PC-9 (cell line): ENCODE results near the gene HMGCR. TPM values are rescaled to one million over a fixed set of nuclear protein-coding genes. Genes with fewer than 3 reads are reported as not detected.

Experiments used
- BruUV-seq: library from RNA; stranded (reverse); fragments of 400-500 nt; replicated peaks from 2 replicates; lab custom pipeline; 2021; lab: Mats Ljungman, UMichigan
- CTCF ChIA-PET: fragments of 300-600 bp; sonication (Branson Sonifier 250); formaldehyde crosslinking; loops from one replicate; lab custom pipeline; 2022; ENCODE audit warnings: antibody characterized with exemption; lab: Charles Lee
- POLR2A ChIA-PET: fragments of 300-600 bp; sonication (Branson Sonifier 250); formaldehyde crosslinking; loops from one replicate; lab custom pipeline; 2022; ENCODE audit warnings: antibody characterized with exemption; ENCODE audit not compliant: unreplicated experiment; lab: Charles Lee
- DNase-seq, 2 experiments: peaks; one replicate each; pipeline versions ENCODE4 v3.0.0 to v3.0.0-alpha.2; 2015 to 2022; ENCODE audit warnings: mixed read lengths in 1 of 2
- H2AFZ ChIP-seq: fragments of 200-600 bp; sonication (generic); 2 replicates; pipeline ENCODE4 v1.8.1; 2017; ENCODE audit warnings: antibody characterized with exemption
- H3F3A ChIP-seq: fragments of 200-600 bp; sonication (generic); 2 replicates; pipeline ENCODE4 v1.8.1; 2017; ENCODE audit warnings: antibody characterized with exemption, mild to moderate bottlenecking, low read depth; ENCODE audit not compliant: insufficient read depth
- H3K27ac ChIP-seq: fragments of 200-600 bp; sonication (generic); 2 replicates; pipeline ENCODE4 v1.6.1; 2016; ENCODE audit warnings: mixed run types
- H3K27me3 ChIP-seq: fragments of 200-600 bp; sonication (generic); 2 replicates; pipeline ENCODE4 v1.6.1; 2016; ENCODE audit warnings: low read depth, mixed run types; ENCODE audit not compliant: insufficient read depth
- H3K36me3 ChIP-seq: fragments of 200-600 bp; sonication (generic); 2 replicates; pipeline ENCODE4 v1.6.1; 2016; ENCODE audit warnings: low read depth, mixed run types
- H3K4me1 ChIP-seq: fragments of 200-600 bp; sonication (generic); replicated peaks from 2 replicates; pipeline ENCODE4 v1.6.1; 2016; ENCODE audit warnings: mixed run types; ENCODE audit not compliant: insufficient read depth
- H3K4me2 ChIP-seq: fragments of 200-600 bp; sonication (generic); 2 replicates; pipeline ENCODE4 v1.6.1; 2017; ENCODE audit warnings: mixed run types
- H3K4me3 ChIP-seq: fragments of 200-600 bp; sonication (generic); 2 replicates; pipeline ENCODE4 v1.6.1; 2016; ENCODE audit warnings: mixed run types
- H3K79me2 ChIP-seq: fragments of 200-600 bp; sonication (generic); 2 replicates; pipeline ENCODE4 v1.6.1; 2017; ENCODE audit warnings: low read depth, mixed run types
- H3K9me2 ChIP-seq: fragments of 200-600 bp; sonication (generic); 2 replicates; pipeline ENCODE4 v1.8.1; 2017; ENCODE audit warnings: mild to moderate bottlenecking; ENCODE audit not compliant: insufficient read depth
- H3K9me3 ChIP-seq: fragments of 200-600 bp; sonication (generic); 2 replicates; pipeline ENCODE4 v1.8.1; 2016; ENCODE audit warnings: low read depth; ENCODE audit not compliant: insufficient read depth
- H4K20me1 ChIP-seq: fragments of 200-600 bp; sonication (generic); 2 replicates; pipeline ENCODE4 v1.8.1; 2017; ENCODE audit not compliant: insufficient read depth
- EZH2 ChIP-seq: fragments of 200-600 bp; sonication (generic); IDR thresholded peaks from 2 replicates; pipeline ENCODE4 v1.8.0; 2017; ENCODE audit warnings: antibody characterized with exemption, low read depth
- intact Hi-C: fragments of 100-400 bp; cut with micrococcal nuclease; formaldehyde crosslinking; loops from one replicate; pipeline ENCODE4 v1.10.0; 2022; ENCODE audit not compliant: unreplicated experiment
- total RNA-seq: library from RNA; stranded (reverse); gene quantifications from 2 replicates; pipeline ENCODE4 v1.2.3, GENCODE V29; 2021
- TF ChIP-seq, protein P1 (sequence below): fragments of 200-600 bp; sonication (generic); conservative IDR thresholded peaks from 2 replicates; pipeline ENCODE4 v1.6.1; 2017; ENCODE audit warnings: mixed run types, antibody characterized with exemption, mild to moderate bottlenecking, moderate library complexity

The HMGCR gene
- total RNA-seq, 1 experiment from 2014 or later: 86.8 TPM

DNA sequence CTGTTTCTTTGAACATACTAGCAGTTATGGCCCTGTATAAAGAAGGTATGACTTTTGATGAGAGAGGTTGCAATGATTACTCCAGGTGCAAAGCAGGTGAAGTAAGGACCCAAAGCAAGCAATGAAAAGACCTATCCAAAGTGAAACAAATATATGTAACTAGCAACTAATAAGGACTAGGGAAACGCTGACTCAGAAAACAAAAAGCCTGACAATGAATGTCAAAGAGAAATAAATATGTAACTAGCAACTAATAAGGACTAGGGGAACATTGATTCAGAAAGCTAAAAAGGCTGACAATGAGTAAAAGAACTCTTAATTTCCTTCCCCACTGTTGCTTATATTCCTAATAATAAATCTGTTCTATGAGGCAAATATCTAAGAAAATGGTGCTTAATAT is 43.1 kb downstream of the HMGCR start:
- POLR2A ChIA-PET: no interaction called here

DNA sequence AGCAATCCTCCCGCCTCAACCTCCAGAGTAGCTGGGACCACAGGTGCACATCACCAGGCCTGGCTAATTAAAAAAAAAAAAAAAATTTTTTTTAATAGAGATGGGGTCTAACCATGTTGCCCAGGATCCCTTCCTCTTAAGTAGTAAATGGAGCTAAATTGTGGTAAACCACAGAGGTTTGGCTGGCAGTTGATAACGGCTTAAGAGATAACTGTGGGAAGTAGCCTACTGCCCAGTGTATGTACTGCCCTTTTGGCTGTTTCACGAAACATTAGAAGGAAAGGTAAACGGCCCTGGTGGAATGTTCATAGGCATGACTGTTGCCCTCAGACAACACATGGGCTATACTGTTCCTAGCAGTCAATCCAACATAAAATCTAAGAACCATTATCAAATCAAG is 44.4 kb downstream of the HMGCR start:
- Histone ChIP-seq H3K4me1 (no peaks in the 10 kb centered on the region), H3K9me2 (no peaks in the 10 kb centered on the region), H3F3A (no peaks in the 10 kb centered on the region; the same call in 1 of the 2 replicates), H2AFZ (no peak overlapping the region), H3K9me3 (no peaks in the 10 kb centered on the region), H3K27ac (no peak overlapping the region), H3K27me3 (no peaks in the 10 kb centered on the region), H3K4me2 (no peak overlapping the region), H4K20me1 (no peaks in the 10 kb centered on the region), H3K36me3 (no peaks in the 10 kb centered on the region; the same call in 1 of the 2 replicates), H3K4me3 (no peak overlapping the region), H3K79me2 (no peaks in the 10 kb centered on the region)
- ChIA-PET POLR2A (no interaction called here), CTCF (no interaction called here)
- intact Hi-C loops: no loop called here
- DNase-seq: no peak
- no peak for TF ChIP-seq EZH2
- TF ChIP-seq, protein P1, sequence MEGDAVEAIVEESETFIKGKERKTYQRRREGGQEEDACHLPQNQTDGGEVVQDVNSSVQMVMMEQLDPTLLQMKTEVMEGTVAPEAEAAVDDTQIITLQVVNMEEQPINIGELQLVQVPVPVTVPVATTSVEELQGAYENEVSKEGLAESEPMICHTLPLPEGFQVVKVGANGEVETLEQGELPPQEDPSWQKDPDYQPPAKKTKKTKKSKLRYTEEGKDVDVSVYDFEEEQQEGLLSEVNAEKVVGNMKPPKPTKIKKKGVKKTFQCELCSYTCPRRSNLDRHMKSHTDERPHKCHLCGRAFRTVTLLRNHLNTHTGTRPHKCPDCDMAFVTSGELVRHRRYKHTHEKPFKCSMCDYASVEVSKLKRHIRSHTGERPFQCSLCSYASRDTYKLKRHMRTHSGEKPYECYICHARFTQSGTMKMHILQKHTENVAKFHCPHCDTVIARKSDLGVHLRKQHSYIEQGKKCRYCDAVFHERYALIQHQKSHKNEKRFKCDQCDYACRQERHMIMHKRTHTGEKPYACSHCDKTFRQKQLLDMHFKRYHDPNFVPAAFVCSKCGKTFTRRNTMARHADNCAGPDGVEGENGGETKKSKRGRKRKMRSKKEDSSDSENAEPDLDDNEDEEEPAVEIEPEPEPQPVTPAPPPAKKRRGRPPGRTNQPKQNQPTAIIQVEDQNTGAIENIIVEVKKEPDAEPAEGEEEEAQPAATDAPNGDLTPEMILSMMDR: no peak
- BruUV-seq: no TSS peak

More for the DNA sequence above, 43.1 kb downstream of the HMGCR start:
- no peak overlapping the region for H2AFZ ChIP-seq
- no peak overlapping the region for H3K4me2 ChIP-seq
- H3K27me3 ChIP-seq: no peaks in the 10 kb centered on the region
- H3K4me1 ChIP-seq: no peaks in the 10 kb centered on the region
- TF ChIP-seq, protein P1: no peak
- TF ChIP-seq EZH2: no peak
- intact Hi-C loops: no loop called here
- no peaks in the 10 kb centered on the region for H3K9me2 ChIP-seq
- DNase-seq: no peak
- BruUV-seq: no TSS peak
- no peak overlapping the region for H3K27ac ChIP-seq
- H3K79me2 ChIP-seq: no peaks in the 10 kb centered on the region
- H3K9me3 ChIP-seq: no peaks in the 10 kb centered on the region
- H3F3A ChIP-seq: no peaks in the 10 kb centered on the region; the same call in 1 of the 2 replicates
- H3K4me3 ChIP-seq: no peak overlapping the region
- peaks cover 1% of the 10 kb centered on the region for H3K36me3 ChIP-seq
- CTCF ChIA-PET: no interaction called here
- H4K20me1 ChIP-seq: no peaks in the 10 kb centered on the region

DNA sequence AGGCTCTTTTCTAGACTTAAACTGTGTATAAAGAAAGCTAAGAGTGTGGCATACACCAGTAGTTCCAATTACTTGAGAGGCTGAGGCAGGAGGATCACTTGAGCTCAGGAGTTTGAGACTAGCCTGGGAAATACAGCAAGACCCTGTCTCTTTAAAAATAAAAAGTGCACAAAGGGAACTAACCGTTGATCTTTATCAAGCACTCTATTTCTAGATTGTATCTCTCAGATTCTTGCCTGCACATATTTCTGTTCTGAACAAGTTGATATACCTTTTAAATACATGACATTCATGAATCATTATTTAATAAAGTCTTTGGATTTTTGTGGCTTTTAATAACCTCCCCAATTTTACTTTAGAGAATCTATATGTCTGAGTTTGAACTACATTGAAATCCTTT is 47.2 kb downstream of the HMGCR start:
- no peak overlapping the region for H3K4me3 ChIP-seq
- no peak overlapping the region for H2AFZ ChIP-seq
- no peaks in the 10 kb centered on the region for H3K9me2 ChIP-seq
- TF ChIP-seq, protein P1: no peak
- TF ChIP-seq EZH2: no peak
- no TSS peak for BruUV-seq
- no peaks in the 10 kb centered on the region for H3K9me3 ChIP-seq
- no peaks in the 10 kb centered on the region for H4K20me1 ChIP-seq
- H3K27ac ChIP-seq: no peak overlapping the region
- H3K79me2 ChIP-seq: no peaks in the 10 kb centered on the region
- DNase-seq: no peak
- intact Hi-C loops: no loop called here
- H3F3A ChIP-seq: no peaks in the 10 kb centered on the region
- H3K36me3 ChIP-seq: no peaks in the 10 kb centered on the region; the same call in 1 of the 2 replicates
- H3K4me2 ChIP-seq: no peak overlapping the region
- ChIA-PET CTCF (interaction anchor here (0.5 to 0.6 kb wide), 2 partner anchors 53 to 544 kb away, joined by 4 to 5 read pairs; no protein-coding TSS in a partner anchor), POLR2A (no interaction called here)
- no peaks in the 10 kb centered on the region for H3K27me3 ChIP-seq
- H3K4me1 ChIP-seq: no peaks in the 10 kb centered on the region
